ENCODE measurements around the gene PLA2G2C. TPM values are rescaled to one million over a fixed set of nuclear protein-coding genes. Genes with fewer than 3 reads are reported as not detected.

The PLA2G2C gene
- total and polyA plus RNA-seq, 2 of the 13 experiments (the other 11 are each of a cell fraction or from before 2014, with no cell fraction given): not detected

DNA sequence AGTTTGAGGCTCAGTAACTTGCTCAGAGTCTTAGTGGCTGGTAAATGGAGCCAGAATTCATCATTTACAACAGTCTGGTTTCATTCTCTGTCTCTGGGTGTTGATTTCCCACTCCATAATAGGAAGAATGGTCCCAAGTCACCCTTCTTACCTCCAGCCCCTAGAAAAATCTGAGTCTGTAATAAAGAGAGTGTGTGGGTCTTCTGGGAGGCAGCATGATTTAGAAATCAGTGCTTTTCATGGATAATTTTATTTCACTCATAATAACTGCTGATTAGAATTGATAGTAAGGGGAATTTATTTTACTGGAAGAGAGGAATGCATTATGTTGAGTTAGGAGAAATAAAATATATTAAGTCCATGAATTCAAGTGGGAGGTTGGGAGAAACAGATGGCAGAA, 69.1 kb downstream of the PLA2G2C start:
- no peak for ATAC-seq
- no peaks in the 10 kb centered on the region for H3K4me1 ChIP-seq (ENCODE audit: insufficient read depth, low read length)
- peaks cover 1 to 28% of the 10 kb centered on the region in 2 experiments; a peak in 3 of 5 replicates for H3K27me3 ChIP-seq (ENCODE audit: control insufficient read depth in 1 of 2, insufficient read depth in 2 of 2, low read length in 2 of 2)
- H3K9ac ChIP-seq (ENCODE audit: insufficient read depth, low read depth, low read length): no peak overlapping the region
- no peak overlapping the region for H3K27ac ChIP-seq (ENCODE audit: extremely low read length, insufficient read depth, low read length)
- no peaks in the 10 kb centered on the region for H3K79me2 ChIP-seq (ENCODE audit: insufficient read depth, low read length)
- H3K9me3 ChIP-seq (ENCODE audit: low read length): no peaks in the 10 kb centered on the region
- no peaks in the 10 kb centered on the region for H4K20me1 ChIP-seq (ENCODE audit: insufficient read depth, low read length)
- no TSS peak for BruUV-seq (replicated peaks)
- intact Hi-C loops (cut with micrococcal nuclease; ENCODE audit: unreplicated experiment) (no loop called here), in situ Hi-C loops (cut with HindIII; ENCODE audit: extremely low pct_ligation_motif_present, low pct_unique_long_range_greater_than_20kb) (no loop called here)
- DNase-seq (ENCODE audit: low spot score): no peak
- ChIA-PET POLR2A (no interaction called here), CTCF (ENCODE audit: low intra/inter-chr PET ratio, low total read pairs) (no interaction called here)
- no peak overlapping the region for H3K4me2 ChIP-seq (ENCODE audit: low read depth, low read length)
- H3K36me3 ChIP-seq (replicated peaks in 1 of 2; ENCODE audit: control insufficient read depth in 1 of 2, insufficient read depth in 2 of 2, low read length in 2 of 2): no peaks in the 10 kb centered on the region
- no peak overlapping the region for H3K4me3 ChIP-seq (replicated peaks in 1 of 3; ENCODE audit: insufficient read depth in 1 of 3, low read depth in 2 of 3, low read length in 3 of 3)
- TF ChIP-seq TOE1 (CRISPR knock-in tag; IDR thresholded peaks at IDR 0.05): no peak
- no peak for TF ChIP-seq XBP1 (CRISPR knock-in tag; IDR thresholded peaks at IDR 0.05)
- no peak for TF ChIP-seq ZNF326 (CRISPR knock-in tag; IDR thresholded peaks at IDR 0.05; ENCODE audit: borderline replicate concordance)
- no peak for TF ChIP-seq HDAC6 (IDR thresholded peaks at IDR 0.05; ENCODE audit: low read depth, low read length)
- no peak for TF ChIP-seq ISX (CRISPR knock-in tag; conservative IDR thresholded peaks at IDR 0.05)
- TF ChIP-seq BRD4 (CRISPR knock-in tag; IDR thresholded peaks at IDR 0.05): no peak
- no peak for TF ChIP-seq PRDM10 (CRISPR knock-in tag; IDR thresholded peaks at IDR 0.05; ENCODE audit: low read depth)
- TF ChIP-seq, protein P1, sequence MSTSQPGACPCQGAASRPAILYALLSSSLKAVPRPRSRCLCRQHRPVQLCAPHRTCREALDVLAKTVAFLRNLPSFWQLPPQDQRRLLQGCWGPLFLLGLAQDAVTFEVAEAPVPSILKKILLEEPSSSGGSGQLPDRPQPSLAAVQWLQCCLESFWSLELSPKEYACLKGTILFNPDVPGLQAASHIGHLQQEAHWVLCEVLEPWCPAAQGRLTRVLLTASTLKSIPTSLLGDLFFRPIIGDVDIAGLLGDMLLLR (CRISPR knock-in tag; IDR thresholded peaks at IDR 0.05): no peak
- TF ChIP-seq REXO4 (CRISPR knock-in tag; IDR thresholded peaks at IDR 0.05; ENCODE audit: borderline replicate concordance): no peak
- TF ChIP-seq RBM39 (IDR thresholded peaks at IDR 0.05; ENCODE audit: low read depth, low read length, poor library complexity, severe bottlenecking): no peak
- no peak for TF ChIP-seq PRPF4 (IDR thresholded peaks at IDR 0.05; ENCODE audit: low read depth, low read length, poor library complexity, severe bottlenecking)
- no peak for TF ChIP-seq RNF2 (conservative IDR thresholded peaks at IDR 0.05; ENCODE audit: low read depth)
- no peak for TF ChIP-seq SAP130 (CRISPR knock-in tag; IDR thresholded peaks at IDR 0.05; ENCODE audit: low read depth)
- H2AFZ ChIP-seq (ENCODE audit: low read length): no peak overlapping the region
- FAIRE-seq: no peak

Measured in HepG2 (cell line).